Activated CD4-positive, CD25-positive, alpha-beta regulatory T cell (primary cell): ENCODE data around the gene CEACAM6.
"Not testable (repeated sequence)": the region's sequence is repeated elsewhere in the genome, so short reads cannot be mapped to it uniquely, and the experiment has no call there.

Source experiments
- DNase-seq, 4 experiments: peaks; one replicate each; lab custom pipeline; 2025; lab: John Stamatoyannopoulos, UW

Gene CEACAM6

GRCh38 chr19:41755328-41755913 lies at the start of gene CEACAM6:
CEACAM6 (plus strand) TSS chr19:41755530; CDS start chr19:41755639, 109 bp downstream.
- DNase-seq, result no peak

- peak; percentile 57 to 68 (median 60) for DNase-seq
Observed at GRCh38 chr19:41706741-41707501, 48.4 kb upstream of the CEACAM6 start.

- no peak for DNase-seq
Observed at GRCh38 chr19:41707502-41707812, 47.9 kb upstream of the CEACAM6 start.

- DNase-seq, result no peak
Observed at GRCh38 chr19:41707871-41708371, 47.4 kb upstream of the CEACAM6 start.

GRCh38 chr19:41708481-41708880 lies 46.8 kb upstream of the CEACAM6 start, which contains the start of gene CEACAM5:
CEACAM5 (plus strand) TSS chr19:41708626; CDS start chr19:41708732, 106 bp downstream.
- no peak for DNase-seq

- not testable (repeated sequence) for DNase-seq
Observed at GRCh38 chr19:41709516-41709915, 45.8 kb upstream of the CEACAM6 start.

GRCh38 chr19:41709951-41710645 lies 45.2 kb upstream of the CEACAM6 start:
- no peak for DNase-seq

GRCh38 chr19:41711376-41712261 lies 43.7 kb upstream of the CEACAM6 start:
- DNase-seq, result no peak

GRCh38 chr19:41714598-41714997 lies 40.7 kb upstream of the CEACAM6 start:
- DNase-seq, result no peak

GRCh38 chr19:41718761-41719160 lies 36.6 kb upstream of the CEACAM6 start:
- no peak for DNase-seq

GRCh38 chr19:41720103-41720502 lies 35.2 kb upstream of the CEACAM6 start:
- DNase-seq, result no peak

- DNase-seq, result no peak
Observed at GRCh38 chr19:41726493-41726892, 28.8 kb upstream of the CEACAM6 start.

- no peak for DNase-seq
Observed at GRCh38 chr19:41734156-41734555, 21.2 kb upstream of the CEACAM6 start.

GRCh38 chr19:41734585-41734984 lies 20.7 kb upstream of the CEACAM6 start:
- DNase-seq, result no peak

- no peak for DNase-seq
Observed at GRCh38 chr19:41735071-41735600, 20.2 kb upstream of the CEACAM6 start.

GRCh38 chr19:41739361-41739760 lies 16.0 kb upstream of the CEACAM6 start:
- no peak for DNase-seq

GRCh38 chr19:41740415-41741243 lies 14.7 kb upstream of the CEACAM6 start:
- no peak for DNase-seq

GRCh38 chr19:41741244-41741554 lies 14.1 kb upstream of the CEACAM6 start:
- no peak for DNase-seq

GRCh38 chr19:41744850-41745249 lies 10.5 kb upstream of the CEACAM6 start:
- no peak for DNase-seq

- DNase-seq, result no peak
Observed at GRCh38 chr19:41745756-41746155, 9.6 kb upstream of the CEACAM6 start.
